Lower leg skin (tissue), 4 donors: ENCODE measurements around the gene CACNA1A. TPM values are rescaled to one million over a fixed set of nuclear protein-coding genes. Genes with fewer than 3 reads are reported as not detected.

Source experiments
- DNase-seq, 2 donors: peaks; one replicate each; pipeline ENCODE4 v3.0.0-alpha.2; 2019; ENCODE audit warnings: low spot score in 2 of 2
- H3K4me3 ChIP-seq: fragments of 200-600 bp; sonication (generic); 2 replicates; pipeline ENCODE4 v1.5.1; 2017; ENCODE audit warnings: mild to moderate bottlenecking, low read depth; ENCODE audit not compliant: poor library complexity, severe bottlenecking
- POLR2A ChIP-seq, 2 donors: fragments of 450-650 bp; IDR thresholded peaks; one replicate each; pipeline ENCODE4 v1.6.1; 2016 to 2017; ENCODE audit warnings: antibody characterized with exemption in 2 of 2, mild to moderate bottlenecking in 1 of 2, moderate library complexity in 1 of 2
- WGBS, 2 donors: methylation state at CpG; one replicate each; pipeline ENCODE4 v1.1.5; 2018; 5-methylcytosine and 5-hydroxymethylcytosine counted together
- intact Hi-C: fragments of 100-400 bp; cut with DNase I; formaldehyde crosslinking; loops from one replicate; pipeline ENCODE4 v1.15.0; 2023; ENCODE audit warnings: low total_unique reads
- total RNA-seq, 4 donors: library from RNA; depleted of rRNA; stranded (reverse); fragments of >200 nt; gene quantifications; one replicate each; pipeline ENCODE4 v1.1.0, GENCODE V29; 2016
- TF ChIP-seq, protein P1 (sequence below), 3 donors: fragments of 450-650 bp; IDR thresholded peaks; one replicate each; pipeline ENCODE4 v1.5.1; 2016; ENCODE audit warnings: antibody characterized with exemption in 3 of 3, mild to moderate bottlenecking in 3 of 3, moderate library complexity in 2 of 3

CACNA1A gene
- total RNA-seq, 4 donors from 2014 or later = 0.16 to 0.46 (median 0.22) TPM; not detected in 1

DNA sequence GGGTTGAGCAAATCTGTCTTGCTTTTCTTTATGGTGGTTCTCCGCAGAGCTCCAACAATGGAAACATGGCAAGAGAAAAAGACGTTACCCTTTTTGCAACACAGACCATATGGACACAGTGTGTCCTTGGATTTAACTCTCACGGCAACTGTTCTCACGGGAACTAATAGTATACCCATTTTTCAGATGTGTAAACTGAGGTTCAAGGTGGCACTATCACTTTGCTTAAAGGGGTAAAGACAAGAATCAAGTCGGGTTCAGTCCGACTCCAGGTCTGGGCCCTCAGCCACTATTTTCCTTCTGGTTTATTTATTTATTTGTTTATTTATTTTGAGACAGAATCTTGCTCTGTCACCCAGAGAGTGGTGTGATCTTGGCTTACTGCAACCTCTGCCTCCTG, 176.0 kb downstream of the CACNA1A start:
- TF ChIP-seq POLR2A (IDR thresholded peaks at IDR 0.05) = no peak
- TF ChIP-seq, protein P1, sequence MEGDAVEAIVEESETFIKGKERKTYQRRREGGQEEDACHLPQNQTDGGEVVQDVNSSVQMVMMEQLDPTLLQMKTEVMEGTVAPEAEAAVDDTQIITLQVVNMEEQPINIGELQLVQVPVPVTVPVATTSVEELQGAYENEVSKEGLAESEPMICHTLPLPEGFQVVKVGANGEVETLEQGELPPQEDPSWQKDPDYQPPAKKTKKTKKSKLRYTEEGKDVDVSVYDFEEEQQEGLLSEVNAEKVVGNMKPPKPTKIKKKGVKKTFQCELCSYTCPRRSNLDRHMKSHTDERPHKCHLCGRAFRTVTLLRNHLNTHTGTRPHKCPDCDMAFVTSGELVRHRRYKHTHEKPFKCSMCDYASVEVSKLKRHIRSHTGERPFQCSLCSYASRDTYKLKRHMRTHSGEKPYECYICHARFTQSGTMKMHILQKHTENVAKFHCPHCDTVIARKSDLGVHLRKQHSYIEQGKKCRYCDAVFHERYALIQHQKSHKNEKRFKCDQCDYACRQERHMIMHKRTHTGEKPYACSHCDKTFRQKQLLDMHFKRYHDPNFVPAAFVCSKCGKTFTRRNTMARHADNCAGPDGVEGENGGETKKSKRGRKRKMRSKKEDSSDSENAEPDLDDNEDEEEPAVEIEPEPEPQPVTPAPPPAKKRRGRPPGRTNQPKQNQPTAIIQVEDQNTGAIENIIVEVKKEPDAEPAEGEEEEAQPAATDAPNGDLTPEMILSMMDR (IDR thresholded peaks at IDR 0.05) = no peak
- 91% methylated on average over 6 of the region's 6 CpGs for WGBS, 2 donors
- DNase-seq = no peak
- intact Hi-C loops = no loop called here
- H3K4me3 ChIP-seq = no peak overlapping the region

DNA sequence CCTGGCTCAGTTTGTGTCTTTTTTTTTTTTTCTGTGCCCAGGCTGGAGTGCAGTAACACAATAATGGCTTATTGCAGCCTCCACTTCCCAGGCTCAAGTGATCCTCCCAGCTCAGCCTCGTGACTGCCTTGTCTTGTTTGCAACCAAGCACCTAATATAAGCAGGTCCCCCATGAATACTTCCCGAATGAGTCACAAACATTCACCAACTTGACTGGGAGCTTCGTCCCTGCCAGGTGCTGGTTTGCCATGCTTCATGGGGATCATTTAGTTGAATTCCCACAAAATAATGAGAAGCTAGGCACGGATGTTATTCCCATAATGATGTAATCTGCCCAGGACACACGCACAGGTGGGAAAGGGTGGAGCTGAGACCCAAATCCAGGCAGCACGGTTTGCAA, 176.5 kb downstream of the CACNA1A start:
- TF ChIP-seq, protein P1 (IDR thresholded peaks at IDR 0.05) = no peak
- no peak for TF ChIP-seq POLR2A (IDR thresholded peaks at IDR 0.05)
- DNase-seq = no peak
- 75 to 77% methylated on average over 6 of the region's 6 CpGs for WGBS, 2 donors
- no peak overlapping the region for H3K4me3 ChIP-seq
- intact Hi-C loops = no loop called here

DNA sequence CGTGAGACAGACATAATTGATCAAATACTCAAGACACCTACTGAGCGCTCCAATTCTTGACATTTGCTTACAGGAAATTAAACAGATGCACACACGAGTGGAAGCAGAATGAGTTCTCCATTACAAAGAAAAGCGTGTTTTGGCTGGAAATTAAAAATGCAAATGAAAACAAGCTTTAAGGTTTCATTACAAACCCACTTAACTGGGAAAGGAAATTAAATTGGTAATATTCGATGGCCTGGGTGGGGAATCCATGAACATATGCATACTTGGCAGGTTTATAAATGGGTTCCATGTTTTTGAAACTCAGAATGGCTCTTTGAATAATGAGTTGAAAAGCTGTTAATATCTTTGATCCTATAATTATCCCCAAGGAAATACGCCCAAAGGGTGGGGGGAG, 178.0 kb downstream of the CACNA1A start:
- DNase-seq = no peak
- 71 to 76% methylated on average over 6 of the region's 6 CpGs for WGBS, 2 donors
- H3K4me3 ChIP-seq = no peak overlapping the region
- TF ChIP-seq, protein P1 (IDR thresholded peaks at IDR 0.05) = no peak
- TF ChIP-seq POLR2A (IDR thresholded peaks at IDR 0.05) = no peak
- intact Hi-C loops = no loop called here

DNA sequence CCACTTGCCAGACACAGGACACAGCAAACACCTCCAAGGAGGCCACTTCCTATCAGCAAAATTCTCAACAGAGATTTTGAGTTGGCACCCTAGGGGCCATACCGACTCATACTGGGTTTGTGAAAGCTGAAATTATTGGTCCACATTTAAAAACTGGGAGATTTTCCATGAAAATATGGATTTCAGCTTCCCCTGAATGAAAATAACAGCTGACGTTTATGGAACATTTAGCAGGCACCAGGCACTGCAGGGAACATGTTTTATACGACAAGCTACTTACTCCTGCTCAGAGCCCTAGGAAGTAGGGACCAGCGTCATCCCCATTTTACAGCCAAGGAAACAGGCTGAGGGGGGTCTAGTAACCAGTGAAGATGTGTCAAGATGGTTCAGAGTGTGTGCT, 186.8 kb downstream of the CACNA1A start:
- 78 to 82% methylated on average over 4 of the region's 4 CpGs for WGBS, 2 donors
- TF ChIP-seq POLR2A (IDR thresholded peaks at IDR 0.05) = no peak
- TF ChIP-seq, protein P1 (IDR thresholded peaks at IDR 0.05) = no peak
- no peak for DNase-seq
- H3K4me3 ChIP-seq = no peak overlapping the region
- intact Hi-C loops = no loop called here

DNA sequence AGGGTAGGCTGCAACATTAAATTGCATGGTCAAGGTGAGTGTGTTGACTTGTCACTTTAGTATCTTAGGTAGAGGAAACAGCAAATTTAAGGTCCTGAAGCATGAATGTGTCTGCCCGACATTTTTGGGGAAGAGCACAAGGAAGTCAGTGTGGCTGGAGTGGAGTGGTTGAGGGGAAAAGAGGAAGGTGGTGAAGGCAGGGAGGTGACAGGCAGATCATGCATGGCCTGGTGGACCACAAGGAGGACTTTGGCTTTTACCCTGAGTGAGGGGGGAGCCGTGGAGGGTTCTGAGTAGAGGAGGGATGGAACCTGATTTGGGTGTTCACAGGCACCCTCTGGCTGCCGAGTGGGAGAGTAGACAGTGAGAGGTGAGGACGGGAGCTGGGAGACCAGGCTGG, 188.1 kb downstream of the CACNA1A start:
- H3K4me3 ChIP-seq = no peak overlapping the region
- intact Hi-C loops = no loop called here
- no peak for DNase-seq
- WGBS, 2 donors = 76 to 83% methylated on average over 4 of the region's 4 CpGs
- TF ChIP-seq POLR2A (IDR thresholded peaks at IDR 0.05) = no peak
- TF ChIP-seq, protein P1 (IDR thresholded peaks at IDR 0.05) = no peak

DNA sequence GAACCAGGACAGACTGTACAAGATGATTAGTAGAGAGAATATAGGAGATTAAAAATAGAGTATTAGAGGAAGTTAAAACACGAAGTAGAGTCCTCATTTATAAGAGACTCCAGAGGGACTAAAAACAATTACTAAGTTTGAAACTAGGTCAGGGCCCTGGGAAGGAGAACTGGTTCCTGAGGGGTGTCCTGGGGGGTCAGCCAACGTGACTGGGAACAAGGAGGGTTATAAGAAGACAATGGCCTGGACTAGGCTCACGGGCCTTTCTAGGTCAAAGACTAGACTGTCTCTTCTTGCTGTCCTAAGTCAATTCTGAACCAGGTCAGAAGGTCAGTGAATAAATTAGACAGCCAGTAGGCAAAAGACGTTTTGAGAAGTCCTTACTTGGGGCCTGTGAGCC, 190.8 kb downstream of the CACNA1A start:
- intact Hi-C loops = no loop called here
- H3K4me3 ChIP-seq = no peak overlapping the region
- 48 to 49% methylated on average over 4 of the region's 4 CpGs for WGBS, 2 donors
- DNase-seq = no peak
- no peak for TF ChIP-seq POLR2A (IDR thresholded peaks at IDR 0.05)
- TF ChIP-seq, protein P1 (IDR thresholded peaks at IDR 0.05) = no peak
